ENCODE results near the gene NDUFB10.

NDUFB10 gene

DNA sequence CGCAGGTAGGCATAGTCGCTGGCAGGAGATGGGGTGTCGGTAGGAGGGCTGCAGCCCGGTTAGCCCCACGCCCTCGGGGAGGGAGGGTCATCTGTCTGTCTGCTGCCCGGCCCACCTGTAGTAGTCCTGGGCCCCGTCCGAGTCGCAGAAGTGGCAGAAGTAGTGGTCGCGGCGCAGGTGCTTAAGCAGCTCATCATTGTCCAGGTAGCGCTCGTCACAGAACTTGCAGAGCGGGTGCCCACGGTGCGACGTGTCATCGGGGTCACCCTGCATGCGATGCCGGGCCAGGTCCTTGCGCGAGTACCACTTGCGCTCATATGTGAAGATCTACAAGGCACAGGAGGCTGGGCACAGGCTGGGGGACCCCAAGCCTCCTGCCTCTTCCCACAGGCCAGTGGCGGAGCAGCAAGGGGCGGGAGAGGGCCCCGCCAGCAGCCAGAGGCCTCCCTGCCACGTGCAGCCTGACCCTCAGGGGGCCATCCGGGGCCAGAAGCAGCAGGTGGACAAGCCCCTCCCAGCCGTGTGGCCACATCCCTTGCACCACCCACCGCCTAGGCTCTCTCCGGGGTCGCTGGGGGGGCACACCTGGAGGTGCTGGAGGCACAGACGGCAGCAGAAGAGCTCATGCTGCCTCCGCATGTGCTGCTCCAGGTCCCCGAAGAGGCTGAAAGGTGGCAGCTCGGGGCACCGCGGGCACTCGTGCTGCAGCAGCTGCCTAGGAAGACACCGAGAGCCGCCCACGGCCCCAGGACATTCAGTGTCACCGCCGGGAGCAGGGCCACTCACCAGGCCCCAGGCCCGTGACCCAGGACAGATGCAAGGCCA lies 43.3 kb downstream of the NDUFB10 start:
- H4K91ac ChIP-seq (ENCODE audit: low read length), result no peak overlapping the region
- H3K4me2 ChIP-seq (ENCODE audit: low read length, poor library complexity, severe bottlenecking), result no peak overlapping the region
- WGBS, result 96% methylated on average over 47 of the region's 47 CpGs
- H3K36me3 ChIP-seq (ENCODE audit: control insufficient read depth in 1 of 2, insufficient read depth in 2 of 2, low read depth in 1 of 2, low read length in 2 of 2), result peaks cover 51 to 95% of the 10 kb centered on the region in 2 experiments
- H4K8ac ChIP-seq (ENCODE audit: low read length), result no peak overlapping the region
- peaks cover 41% of the 10 kb centered on the region for H3K4me1 ChIP-seq (ENCODE audit: control insufficient read depth, insufficient read depth, low read depth, low read length)
- no peaks in the 10 kb centered on the region for H3K27me3 ChIP-seq (ENCODE audit: control insufficient read depth in 1 of 2, insufficient read depth in 1 of 2, low read length in 2 of 2)
- H3K4ac ChIP-seq (ENCODE audit: low read depth in 1 of 2, low read length in 2 of 2), result no peak overlapping the region
- no peak overlapping the region for H2BK12ac ChIP-seq (ENCODE audit: low read length in 2 of 2)
- no peak overlapping the region for H3K18ac ChIP-seq (ENCODE audit: low read depth in 1 of 2, low read length in 2 of 2)
- H3K23ac ChIP-seq (ENCODE audit: low read length in 2 of 2), result no peak overlapping the region
- no peak overlapping the region for H3K14ac ChIP-seq (ENCODE audit: low read length in 2 of 2)
- no peak overlapping the region for H2AK5ac ChIP-seq (ENCODE audit: low read length, severe bottlenecking)
- no peak overlapping the region for H2BK120ac ChIP-seq (ENCODE audit: low read depth, low read length)
- peaks cover 33% of the 10 kb centered on the region for H3K79me1 ChIP-seq (replicated peaks; ENCODE audit: low read length, poor library complexity, severe bottlenecking)
- H2BK5ac ChIP-seq (ENCODE audit: low read depth, low read length, poor library complexity, severe bottlenecking), result no peak overlapping the region
- DNase-seq, result no peak
- no peak overlapping the region for H2AFZ ChIP-seq (ENCODE audit: low read depth, low read length)
- H3K9me3 ChIP-seq (ENCODE audit: control insufficient read depth, low read length), result no peaks in the 10 kb centered on the region
- H2BK15ac ChIP-seq (ENCODE audit: low read depth, poor library complexity, severe bottlenecking), result no peak overlapping the region
- H3K27ac ChIP-seq (ENCODE audit: low read length, poor library complexity, severe bottlenecking), result no peak overlapping the region
- no peak overlapping the region for H3K4me3 ChIP-seq (ENCODE audit: insufficient read depth in 1 of 2, low read depth in 1 of 2, low read length in 2 of 2)
- H3K9ac ChIP-seq (ENCODE audit: low read length), result no peak overlapping the region

DNA sequence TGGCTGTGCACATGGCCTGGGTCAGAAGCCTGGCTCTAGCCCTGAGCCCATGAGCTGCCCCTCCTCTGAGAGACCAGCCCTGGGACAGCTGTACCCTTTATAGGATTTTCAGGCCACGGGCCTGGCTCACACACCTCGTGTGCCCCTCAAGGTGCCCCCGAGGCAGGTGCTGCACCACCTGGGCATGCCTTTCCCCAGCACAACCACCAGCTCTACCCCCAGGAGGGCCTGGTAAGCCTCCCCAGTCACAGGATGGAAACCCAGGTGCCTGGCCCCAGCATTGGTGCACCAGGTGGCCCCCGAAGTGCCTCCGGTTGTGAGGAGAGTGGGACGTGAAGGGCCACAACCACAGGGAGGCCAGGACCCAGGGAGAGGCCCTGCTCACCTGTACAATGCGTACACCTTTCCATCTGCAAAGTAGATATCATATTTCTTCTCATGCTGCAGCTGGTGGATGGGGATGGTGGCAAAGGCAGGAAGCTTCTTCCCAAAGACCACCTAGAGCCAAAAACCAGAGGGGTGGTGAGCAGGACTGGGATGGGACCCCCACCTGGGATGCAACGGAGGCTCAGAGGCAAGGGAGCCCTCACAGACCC lies 44.0 kb downstream of the NDUFB10 start:
- Histone ChIP-seq H3K4me2 (ENCODE audit: low read length, poor library complexity, severe bottlenecking) (no peak overlapping the region), H3K9ac (ENCODE audit: low read length) (peak overlapping the region; percentile 59), H3K18ac (ENCODE audit: low read depth in 1 of 2, low read length in 2 of 2) (no peak overlapping the region), H2AK5ac (ENCODE audit: low read length, severe bottlenecking) (no peak overlapping the region), H3K36me3 (ENCODE audit: control insufficient read depth in 1 of 2, insufficient read depth in 2 of 2, low read depth in 1 of 2, low read length in 2 of 2) (peaks cover 44 to 90% of the 10 kb centered on the region in 2 experiments), H4K8ac (ENCODE audit: low read length) (no peak overlapping the region), H3K4me3 (ENCODE audit: insufficient read depth in 1 of 2, low read depth in 1 of 2, low read length in 2 of 2) (peak overlapping the region in 1 of 2 experiments; percentile 37), H2AFZ (ENCODE audit: low read depth, low read length) (no peak overlapping the region), H4K91ac (ENCODE audit: low read length) (peak overlapping the region; percentile 8), H2BK15ac (ENCODE audit: low read depth, poor library complexity, severe bottlenecking) (no peak overlapping the region), H3K23ac (ENCODE audit: low read length in 2 of 2) (no peak overlapping the region), H3K27me3 (ENCODE audit: control insufficient read depth in 1 of 2, insufficient read depth in 1 of 2, low read length in 2 of 2) (no peaks in the 10 kb centered on the region), H3K27ac (ENCODE audit: low read length, poor library complexity, severe bottlenecking) (no peak overlapping the region), H3K79me1 (replicated peaks; ENCODE audit: low read length, poor library complexity, severe bottlenecking) (peaks cover 33% of the 10 kb centered on the region), H2BK5ac (ENCODE audit: low read depth, low read length, poor library complexity, severe bottlenecking) (no peak overlapping the region), H2BK12ac (ENCODE audit: low read length in 2 of 2) (peak overlapping the region in 1 of 2 experiments; percentile 21), H2BK120ac (ENCODE audit: low read depth, low read length) (no peak overlapping the region), H3K14ac (ENCODE audit: low read length in 2 of 2) (no peak overlapping the region), H3K4me1 (ENCODE audit: control insufficient read depth, insufficient read depth, low read depth, low read length) (peaks cover 48% of the 10 kb centered on the region), H3K9me3 (ENCODE audit: control insufficient read depth, low read length) (no peaks in the 10 kb centered on the region), H3K4ac (ENCODE audit: low read depth in 1 of 2, low read length in 2 of 2) (no peak overlapping the region)
- no peak for DNase-seq
- 82% methylated on average over 8 of the region's 8 CpGs for WGBS

DNA sequence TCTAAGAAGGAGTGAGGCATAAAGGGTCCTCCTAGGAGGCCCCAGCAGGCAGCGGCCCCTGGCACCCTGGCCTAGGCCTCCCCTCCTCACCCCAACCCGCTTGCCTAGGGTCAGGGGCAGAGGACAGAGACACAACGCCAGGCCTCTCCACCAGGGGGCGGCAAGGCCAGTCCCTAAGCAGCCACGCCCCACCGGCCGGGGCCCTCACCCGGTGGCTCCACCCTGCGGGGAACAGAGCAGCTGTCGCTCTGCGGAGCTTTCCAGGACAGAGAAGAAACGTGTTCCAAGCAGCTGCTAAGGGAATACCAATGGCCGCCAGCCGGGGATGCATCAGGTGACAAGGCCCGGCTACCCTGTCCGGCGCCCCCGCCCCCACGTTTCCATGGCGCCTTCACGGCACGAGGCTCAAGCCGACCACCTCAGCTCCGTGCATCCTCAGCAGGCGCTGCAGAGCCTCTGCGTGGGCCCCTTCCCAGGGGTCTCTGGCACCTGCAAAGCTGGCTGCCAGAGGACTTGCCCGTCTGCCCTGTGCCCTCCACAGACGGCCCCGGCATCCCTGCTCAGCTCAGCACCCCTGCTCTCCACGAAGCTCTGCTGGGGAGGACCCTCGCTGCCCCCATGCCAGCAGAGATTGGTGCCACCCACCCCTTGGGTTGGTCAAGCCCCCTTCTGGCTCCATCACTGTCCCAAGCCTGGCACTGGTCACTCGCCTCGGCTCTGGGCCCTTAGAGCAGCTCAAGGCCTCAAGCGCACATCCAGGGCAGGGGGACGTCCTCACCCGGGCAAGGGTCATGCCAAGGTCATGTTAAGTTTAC lies 44.7 kb downstream of the NDUFB10 start:
- Histone ChIP-seq H2BK120ac (ENCODE audit: low read depth, low read length) (peak overlapping the region; percentile 37), H3K4ac (ENCODE audit: low read depth in 1 of 2, low read length in 2 of 2) (peak overlapping the region; percentile 35 to 59), H3K27ac (ENCODE audit: low read length, poor library complexity, severe bottlenecking) (no peak overlapping the region), H3K4me2 (ENCODE audit: low read length, poor library complexity, severe bottlenecking) (peak overlapping the region; percentile 30), H3K4me1 (ENCODE audit: control insufficient read depth, insufficient read depth, low read depth, low read length) (peaks cover 51% of the 10 kb centered on the region), H3K23ac (ENCODE audit: low read length in 2 of 2) (no peak overlapping the region), H3K4me3 (ENCODE audit: insufficient read depth in 1 of 2, low read depth in 1 of 2, low read length in 2 of 2) (peak overlapping the region in 1 of 2 experiments; percentile 44), H3K9me3 (ENCODE audit: control insufficient read depth, low read length) (no peaks in the 10 kb centered on the region), H3K79me1 (replicated peaks; ENCODE audit: low read length, poor library complexity, severe bottlenecking) (peaks cover 32% of the 10 kb centered on the region), H2BK15ac (ENCODE audit: low read depth, poor library complexity, severe bottlenecking) (no peak overlapping the region), H4K91ac (ENCODE audit: low read length) (peak overlapping the region; percentile 43), H2BK12ac (ENCODE audit: low read length in 2 of 2) (peak overlapping the region in 1 of 2 experiments; percentile 52), H4K8ac (ENCODE audit: low read length) (peak overlapping the region; percentile 33), H3K36me3 (ENCODE audit: control insufficient read depth in 1 of 2, insufficient read depth in 2 of 2, low read depth in 1 of 2, low read length in 2 of 2) (peaks cover 43 to 83% of the 10 kb centered on the region in 2 experiments), H3K9ac (ENCODE audit: low read length) (peak overlapping the region; percentile 59), H2AK5ac (ENCODE audit: low read length, severe bottlenecking) (peak overlapping the region; percentile 72), H3K27me3 (ENCODE audit: control insufficient read depth in 1 of 2, insufficient read depth in 1 of 2, low read length in 2 of 2) (no peaks in the 10 kb centered on the region), H2BK5ac (ENCODE audit: low read depth, low read length, poor library complexity, severe bottlenecking) (no peak overlapping the region), H3K14ac (ENCODE audit: low read length in 2 of 2) (peak overlapping the region in 1 of 2 experiments; percentile 23), H3K18ac (ENCODE audit: low read depth in 1 of 2, low read length in 2 of 2) (peak overlapping the region in 1 of 2 experiments; percentile 67), H2AFZ (ENCODE audit: low read depth, low read length) (no peak overlapping the region)
- DNase-seq, result peak; percentile 92
- 34% methylated on average over 36 of the region's 36 CpGs for WGBS
